ENCODE results near the gene RNASEL.

The RNASEL gene

GRCh38 chr1:182616130-182617013 lies 27.3 kb upstream of the RNASEL start (continued):
- TF ChIP-seq ZFP3 (tag by site-specific recombination; IDR thresholded peaks at IDR 0.05; ENCODE audit: low read depth) (no peak), ZNF146 (tag by site-specific recombination; IDR thresholded peaks at IDR 0.05) (peak; percentile 42; the same call in 1 of the 2 replicates), PRDM10 (tag by site-specific recombination; IDR thresholded peaks at IDR 0.05) (peak; percentile 93), ZNF610 (tag by site-specific recombination; IDR thresholded peaks at IDR 0.05; ENCODE audit: borderline replicate concordance) (peak; percentile 84), HOXD13 (CRISPR knock-in tag; IDR thresholded peaks at IDR 0.05; ENCODE audit: borderline replicate concordance) (no peak), YY1 (tag by site-specific recombination; IDR thresholded peaks at IDR 0.05) (no peak), TCF7L2 (IDR thresholded peaks at IDR 0.05; ENCODE audit: borderline replicate concordance, low read depth, low read length) (no peak; the same call in 1 of the 2 replicates), PBX3 (CRISPR knock-in tag; IDR thresholded peaks at IDR 0.05) (no peak), ZNF311 (tag by site-specific recombination; IDR thresholded peaks at IDR 0.05; ENCODE audit: borderline replicate concordance) (no peak), ZBTB8A (tag by site-specific recombination; IDR thresholded peaks at IDR 0.05) (peak; percentile 65; the same call in 1 of the 2 replicates), ZNF10 (tag by site-specific recombination; IDR thresholded peaks at IDR 0.05) (peak; percentile 14; the same call in 1 of the 2 replicates), KLF16 (tag by site-specific recombination; IDR thresholded peaks at IDR 0.05) (peak; percentile 94), ZBTB1 (tag by site-specific recombination; IDR thresholded peaks at IDR 0.05) (no peak), KLF10 (tag by site-specific recombination; IDR thresholded peaks at IDR 0.05) (peak; percentile 61; the same call in 1 of the 2 replicates), SCRT2 (tag by site-specific recombination; IDR thresholded peaks at IDR 0.05) (peak; percentile 98), FEZF1 (tag by site-specific recombination; IDR thresholded peaks at IDR 0.05) (peak; percentile 95), SP2 (tag by site-specific recombination; IDR thresholded peaks at IDR 0.05) (peak; percentile 50), ZNF239 (tag by site-specific recombination; IDR thresholded peaks at IDR 0.05) (no peak), ZNF416 (tag by site-specific recombination; IDR thresholded peaks at IDR 0.05) (no peak), ZBTB20 (tag by site-specific recombination; IDR thresholded peaks at IDR 0.05) (no peak; the same call in 1 of the 2 replicates), ZBTB6 (tag by site-specific recombination; IDR thresholded peaks at IDR 0.05) (peak; percentile 90), ZNF211 (tag by site-specific recombination; IDR thresholded peaks at IDR 0.05; ENCODE audit: low read depth) (no peak), ZNF747 (tag by site-specific recombination; IDR thresholded peaks at IDR 0.05) (no peak), ZNF350 (tag by site-specific recombination; IDR thresholded peaks at IDR 0.05) (no peak), ZNF23 (tag by site-specific recombination; IDR thresholded peaks at IDR 0.05; ENCODE audit: borderline replicate concordance) (no peak), ZNF26 (tag by site-specific recombination; IDR thresholded peaks at IDR 0.05) (no peak), EGR2 (tag by site-specific recombination; IDR thresholded peaks at IDR 0.05; ENCODE audit: low read depth) (peak; percentile 20; the same call in 1 of the 2 replicates), HOXA7 (CRISPR knock-in tag; IDR thresholded peaks at IDR 0.05; ENCODE audit: borderline replicate concordance) (no peak)

Measured in HEK293 (cell line).